ENCODE data around the gene B4GALT3. TPM values are rescaled to one million over a fixed set of nuclear protein-coding genes. Genes with fewer than 3 reads are reported as not detected.

Gene B4GALT3
- total RNA-seq, 1 donor from 2014 or later: 9.5 TPM

DNA sequence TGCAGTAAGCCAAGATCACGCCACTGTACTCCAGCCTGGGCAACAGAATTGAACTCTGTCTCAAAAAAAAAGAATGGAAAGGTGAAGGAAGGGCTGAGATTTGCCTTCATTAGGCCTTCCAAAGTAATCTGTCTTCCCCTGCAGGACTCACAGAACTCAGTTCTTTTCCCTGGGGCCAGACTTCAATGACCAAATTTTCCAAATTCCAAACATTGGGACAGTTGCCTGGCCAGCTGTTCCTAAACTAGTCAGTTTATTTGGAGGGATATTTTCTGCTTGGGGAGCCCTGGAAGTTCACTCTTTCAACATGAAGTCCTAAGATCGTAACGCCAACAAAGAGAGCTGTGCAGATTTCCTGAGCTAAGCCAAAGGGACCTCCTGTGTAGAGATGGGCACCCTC lies 39.4 kb downstream of the B4GALT3 start:
- H3K27ac ChIP-seq: no peak overlapping the region
- H3K9ac ChIP-seq: no peak overlapping the region
- no peak for DNase-seq (ENCODE audit: low spot score)
- H3K4me1 ChIP-seq: no peaks in the 10 kb centered on the region
- H3K27me3 Mint-ChIP-seq (ENCODE audit: insufficient read depth, low read depth): no peaks in the 10 kb centered on the region
- H3K27me3 ChIP-seq: no peaks in the 10 kb centered on the region
- no peaks in the 10 kb centered on the region for H3K9me3 ChIP-seq (ENCODE audit: low read depth)
- H3K4me1 Mint-ChIP-seq: peaks cover 4% of the 10 kb centered on the region
- H3K36me3 Mint-ChIP-seq: peaks cover 7% of the 10 kb centered on the region
- H3K4me2 ChIP-seq: no peak overlapping the region
- H3F3A ChIP-seq (ENCODE audit: low read depth): peaks cover 21% of the 10 kb centered on the region
- no peak overlapping the region for H3K27ac Mint-ChIP-seq
- no peak overlapping the region for H3K4me3 ChIP-seq
- no peaks in the 10 kb centered on the region for H3K9me3 Mint-ChIP-seq
- H3K36me3 ChIP-seq: no peaks in the 10 kb centered on the region
- no peak overlapping the region for H2AFZ ChIP-seq (replicated peaks)
- H3K79me2 ChIP-seq (ENCODE audit: low read depth): peaks cover 21% of the 10 kb centered on the region
- TF ChIP-seq, protein P1, sequence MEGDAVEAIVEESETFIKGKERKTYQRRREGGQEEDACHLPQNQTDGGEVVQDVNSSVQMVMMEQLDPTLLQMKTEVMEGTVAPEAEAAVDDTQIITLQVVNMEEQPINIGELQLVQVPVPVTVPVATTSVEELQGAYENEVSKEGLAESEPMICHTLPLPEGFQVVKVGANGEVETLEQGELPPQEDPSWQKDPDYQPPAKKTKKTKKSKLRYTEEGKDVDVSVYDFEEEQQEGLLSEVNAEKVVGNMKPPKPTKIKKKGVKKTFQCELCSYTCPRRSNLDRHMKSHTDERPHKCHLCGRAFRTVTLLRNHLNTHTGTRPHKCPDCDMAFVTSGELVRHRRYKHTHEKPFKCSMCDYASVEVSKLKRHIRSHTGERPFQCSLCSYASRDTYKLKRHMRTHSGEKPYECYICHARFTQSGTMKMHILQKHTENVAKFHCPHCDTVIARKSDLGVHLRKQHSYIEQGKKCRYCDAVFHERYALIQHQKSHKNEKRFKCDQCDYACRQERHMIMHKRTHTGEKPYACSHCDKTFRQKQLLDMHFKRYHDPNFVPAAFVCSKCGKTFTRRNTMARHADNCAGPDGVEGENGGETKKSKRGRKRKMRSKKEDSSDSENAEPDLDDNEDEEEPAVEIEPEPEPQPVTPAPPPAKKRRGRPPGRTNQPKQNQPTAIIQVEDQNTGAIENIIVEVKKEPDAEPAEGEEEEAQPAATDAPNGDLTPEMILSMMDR (IDR thresholded peaks at IDR 0.05): no peak
- no peak for TF ChIP-seq EZH2 (IDR thresholded peaks at IDR 0.05)
- TF ChIP-seq EZH2phosphoT487 (IDR thresholded peaks at IDR 0.05): no peak
- H4K20me1 ChIP-seq (ENCODE audit: low read depth): no peaks in the 10 kb centered on the region
- H3K4me3 Mint-ChIP-seq: no peak overlapping the region

DNA sequence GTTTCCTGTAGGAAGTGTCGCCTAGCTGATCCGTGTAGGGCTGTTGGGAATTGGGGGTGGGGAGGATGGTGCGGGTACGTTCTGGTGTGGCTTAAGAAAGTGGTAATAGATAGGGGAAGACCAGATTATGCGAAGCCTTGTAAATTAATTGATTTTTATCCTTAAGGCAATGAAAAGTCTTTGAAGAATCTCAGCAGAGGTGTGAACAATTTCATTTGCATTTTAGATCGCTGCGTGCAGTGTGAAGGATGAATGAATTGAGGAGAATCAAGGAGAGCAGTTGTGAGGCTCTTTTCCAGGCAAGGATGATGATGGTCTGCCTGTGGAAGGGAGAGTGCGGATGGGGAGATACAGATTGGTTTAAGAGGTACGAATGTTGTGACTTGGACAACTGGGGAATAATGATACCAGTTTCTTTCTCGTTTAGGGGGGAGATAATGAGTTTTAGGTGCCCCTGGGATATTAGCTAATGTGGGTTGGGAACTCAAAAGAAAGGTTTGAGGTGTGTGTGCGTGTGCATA lies 44.0 kb downstream of the B4GALT3 start:
- DNase-seq (ENCODE audit: low spot score): no peak
- H3K9ac ChIP-seq: peak overlapping the region; percentile 51
- no peaks in the 10 kb centered on the region for H3K9me3 ChIP-seq (ENCODE audit: low read depth)
- peak overlapping the region; percentile 90 for H3K4me2 ChIP-seq
- peaks cover 20% of the 10 kb centered on the region for H3K4me1 ChIP-seq
- peaks cover 38% of the 10 kb centered on the region for H3F3A ChIP-seq (ENCODE audit: low read depth)
- peak overlapping the region; percentile 98 for H3K27ac ChIP-seq
- H3K36me3 ChIP-seq: no peaks in the 10 kb centered on the region
- no peaks in the 10 kb centered on the region for H3K27me3 ChIP-seq
- peaks cover 58% of the 10 kb centered on the region for H3K79me2 ChIP-seq (ENCODE audit: low read depth)
- H2AFZ ChIP-seq (replicated peaks): peak overlapping the region; percentile 79
- no peak overlapping the region for H3K4me3 Mint-ChIP-seq
- H4K20me1 ChIP-seq (ENCODE audit: low read depth): peaks cover 7% of the 10 kb centered on the region
- no peaks in the 10 kb centered on the region for H3K9me3 Mint-ChIP-seq
- peak overlapping the region; percentile 77 for H3K4me3 ChIP-seq
- peaks cover 25% of the 10 kb centered on the region for H3K4me1 Mint-ChIP-seq
- no peaks in the 10 kb centered on the region for H3K27me3 Mint-ChIP-seq (ENCODE audit: insufficient read depth, low read depth)
- H3K36me3 Mint-ChIP-seq: peaks cover 13% of the 10 kb centered on the region
- H3K27ac Mint-ChIP-seq: no peak overlapping the region
- TF ChIP-seq EZH2 (IDR thresholded peaks at IDR 0.05) (no peak), EZH2phosphoT487 (IDR thresholded peaks at IDR 0.05) (no peak)
- TF ChIP-seq, protein P1 (IDR thresholded peaks at IDR 0.05): no peak

DNA sequence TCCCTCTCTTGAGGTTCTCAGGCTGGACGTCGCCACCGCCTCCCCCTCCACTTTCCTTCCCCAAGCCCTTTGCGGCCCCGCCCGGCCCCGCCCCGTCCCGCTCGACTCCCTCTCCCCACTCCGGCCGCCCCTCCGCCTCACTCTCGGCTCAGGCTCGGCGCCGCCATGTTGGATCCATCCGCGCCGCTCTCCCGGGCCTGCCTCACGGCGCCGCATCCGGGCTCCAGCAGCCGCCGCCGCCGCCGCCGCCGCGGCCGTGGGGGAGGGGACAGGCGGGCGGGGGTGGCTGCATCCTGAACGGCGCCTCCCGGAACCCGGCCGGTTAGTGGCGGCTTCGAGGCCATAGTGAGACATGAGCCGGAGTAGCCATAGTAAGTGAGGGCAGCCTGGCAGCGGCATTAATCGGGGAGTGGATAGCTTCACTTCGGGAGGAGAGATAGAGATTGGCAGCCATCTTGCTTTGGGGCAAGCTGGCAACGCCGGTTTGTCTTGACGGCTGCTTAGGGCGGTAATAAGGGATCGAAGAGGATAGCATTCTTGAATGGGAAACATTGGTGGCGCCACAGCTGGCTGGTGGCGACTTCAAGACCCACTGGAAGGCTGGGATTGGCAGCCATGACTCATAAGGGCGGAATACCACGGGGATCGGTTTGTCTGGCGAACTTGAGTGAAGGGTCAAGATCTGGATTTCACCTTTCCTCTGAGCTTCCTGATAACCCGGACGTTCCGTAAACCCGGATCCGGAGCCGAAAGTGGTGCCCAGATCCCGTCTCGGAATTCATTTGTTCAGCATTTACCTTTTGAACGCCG lies 44.7 kb downstream of the B4GALT3 start, which contains the start of gene DEDD:
TSS of gene DEDD (minus strand) at position 258 of the 810 bp plus-strand sequence. CDS start 8,205 bp downstream, outside the sequence.
- Histone ChIP-seq H4K20me1 (ENCODE audit: low read depth) (peaks cover 10% of the 10 kb centered on the region), H3K9me3 (ENCODE audit: low read depth) (no peaks in the 10 kb centered on the region), H3F3A (ENCODE audit: low read depth) (peaks cover 38% of the 10 kb centered on the region), H3K79me2 (ENCODE audit: low read depth) (peaks cover 64% of the 10 kb centered on the region), H3K36me3 (no peaks in the 10 kb centered on the region), H3K27ac (peak within 1 kb of the TSS; percentile 98), H3K4me2 (peak within 1 kb of the TSS; percentile 90), H2AFZ (replicated peaks) (peak within 1 kb of the TSS; percentile 79), H3K4me1 (peaks cover 20% of the 10 kb centered on the region), H3K9ac (peak within 1 kb of the TSS; percentile 78), H3K27me3 (no peaks in the 10 kb centered on the region), H3K4me3 (peak within 1 kb of the TSS; percentile 77)
- Mint-ChIP-seq H3K4me1 (peaks cover 25% of the 10 kb centered on the region), H3K4me3 (no peak within 1 kb of the TSS), H3K27ac (peak within 1 kb of the TSS; percentile 95), H3K27me3 (ENCODE audit: insufficient read depth, low read depth) (no peaks in the 10 kb centered on the region), H3K9me3 (no peaks in the 10 kb centered on the region), H3K36me3 (peaks cover 17% of the 10 kb centered on the region)
- TF ChIP-seq, protein P1 (IDR thresholded peaks at IDR 0.05): peak; percentile 26
- TF ChIP-seq EZH2phosphoT487 (IDR thresholded peaks at IDR 0.05) (no peak), EZH2 (IDR thresholded peaks at IDR 0.05) (no peak)
- DNase-seq (ENCODE audit: low spot score): peak; percentile 98

Data from neural progenitor cell (in vitro differentiated cells).